Hematopoietic multipotent progenitor cell treated with erythropoietin and hydrocortisone succinate and interleukin-3 and kit ligand, for 17 days (in vitro differentiated cells): Measurements from ENCODE around the gene COMMD1.
"Not testable (repeated sequence)": the region's sequence is repeated elsewhere in the genome, so short reads cannot be mapped to it uniquely, and the experiment has no call there.

ENCODE experiments used
- DNase-seq: peaks from one replicate; pipeline ENCODE4 v3.0.0-alpha.2; 2015; ENCODE audit warnings: low spot score

COMMD1 gene

GRCh38 chr2:61924895-61925663, 19.6 kb downstream of the COMMD1 start:
- DNase-seq = no peak

GRCh38 chr2:61926531-61927477, 21.3 kb downstream of the COMMD1 start:
- DNase-seq = no peak

DNA sequence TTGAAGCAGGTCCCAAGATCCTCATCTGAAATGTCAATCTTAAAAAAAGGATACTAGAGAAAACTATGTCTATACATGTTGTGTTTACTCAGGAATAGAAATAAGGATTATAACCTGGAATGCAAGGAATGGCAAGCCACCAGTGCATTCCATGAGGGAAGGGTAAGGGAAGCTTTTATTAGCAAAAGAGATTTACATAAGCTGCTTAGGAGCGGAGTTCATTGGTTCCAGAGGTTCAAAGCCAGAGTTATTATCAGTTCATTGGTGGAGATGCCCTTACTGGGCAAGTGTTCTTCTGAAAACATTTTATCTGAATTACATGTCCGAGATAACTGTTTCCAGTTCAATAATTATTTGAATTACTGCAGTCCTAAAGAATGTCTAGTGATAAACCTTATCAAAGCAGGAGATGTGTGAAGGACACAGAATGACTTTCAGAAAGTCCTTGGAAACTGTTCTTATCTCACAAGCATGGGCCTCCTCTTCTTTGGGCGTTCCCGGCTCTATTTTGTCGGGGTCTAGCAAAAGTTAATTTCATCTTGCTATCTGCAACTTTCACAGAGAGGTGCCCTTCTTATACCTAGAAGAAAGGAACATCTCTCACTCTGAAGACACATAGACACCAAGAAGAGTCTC, 23.5 kb downstream of the COMMD1 start:
- peak; percentile 19 for DNase-seq

DNA sequence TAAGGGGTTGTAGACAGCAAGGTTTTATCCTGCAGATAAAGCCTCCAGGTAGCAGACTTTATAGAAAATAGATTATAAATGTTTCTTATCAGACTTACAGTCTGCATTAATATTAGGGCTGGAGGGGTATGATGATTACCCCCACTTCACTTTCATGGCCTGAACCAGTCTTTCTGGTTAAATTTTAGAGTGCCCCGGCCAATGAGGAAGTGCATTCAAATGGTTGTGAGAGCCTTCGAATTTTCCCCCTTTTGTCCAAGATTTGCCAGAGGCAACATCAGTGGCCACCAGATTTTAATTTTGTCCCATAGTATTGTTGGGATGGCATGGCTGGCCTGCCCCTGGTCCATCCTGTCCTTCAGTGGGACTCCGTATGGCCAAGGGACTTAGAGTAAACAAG, 31.6 kb downstream of the COMMD1 start:
- no peak for DNase-seq

GRCh38 chr2:61937886-61938285, 32.4 kb downstream of the COMMD1 start:
- DNase-seq = no peak

GRCh38 chr2:61938511-61938910, 33.0 kb downstream of the COMMD1 start:
- DNase-seq = no peak

- DNase-seq = no peak
These were observed 37.8 kb downstream of the COMMD1 start for GRCh38 chr2:61943251-61943650.

- no peak for DNase-seq
These were observed 41.2 kb downstream of the COMMD1 start for GRCh38 chr2:61946666-61947065.

DNA sequence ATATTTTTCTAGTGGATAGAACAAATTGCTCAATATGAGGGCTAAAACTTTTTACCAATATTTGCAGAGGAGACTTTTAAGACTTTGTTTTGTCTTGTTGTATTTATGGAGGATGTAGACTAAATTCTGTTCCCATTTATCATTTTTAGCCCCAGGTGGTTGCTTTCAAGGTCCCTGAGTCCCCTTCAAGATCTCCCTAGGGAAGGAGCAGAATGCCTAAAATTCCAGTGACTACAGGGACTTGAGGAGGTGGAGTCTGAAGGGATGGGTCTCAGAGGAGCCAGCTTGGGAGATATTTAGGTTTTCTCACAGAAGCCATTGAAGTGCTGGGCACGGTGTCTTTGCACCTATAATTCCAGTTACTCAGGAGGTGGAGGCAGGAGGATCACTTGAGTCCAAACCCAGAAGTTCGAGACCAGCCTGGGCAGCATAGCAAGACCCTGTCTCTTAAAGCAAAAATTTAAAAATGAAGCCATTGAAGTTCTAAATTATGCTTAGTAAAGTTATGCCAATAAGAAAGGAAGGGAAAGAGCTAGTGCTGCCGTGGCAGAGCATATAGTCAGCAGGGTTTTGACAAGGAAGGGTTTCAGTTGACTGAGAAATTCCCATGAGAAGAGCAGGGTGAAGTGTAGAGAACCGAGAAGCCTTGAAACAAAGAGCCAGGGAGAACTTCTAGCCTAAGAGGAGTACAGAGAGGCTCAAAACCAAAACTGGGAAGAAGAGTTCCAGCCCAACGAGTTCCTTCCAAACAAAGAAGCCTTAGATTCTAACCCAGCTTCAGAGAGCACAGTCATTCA, 43.4 kb downstream of the COMMD1 start:
- no peak for DNase-seq

DNA sequence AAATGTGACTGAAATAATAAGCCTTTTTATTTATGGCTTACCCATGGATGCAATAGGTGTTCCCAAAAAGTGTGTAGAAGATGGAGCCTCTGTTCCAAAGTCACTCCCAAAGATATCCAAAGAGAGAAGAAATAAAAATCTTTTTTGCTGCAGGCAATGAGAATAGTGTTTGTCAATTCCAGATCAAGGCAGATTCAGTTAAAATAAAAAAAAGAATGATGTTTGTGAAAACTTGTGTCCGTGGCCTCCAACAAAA, 43.9 kb downstream of the COMMD1 start:
- no peak for DNase-seq

- DNase-seq = no peak
These were observed 44.5 kb downstream of the COMMD1 start for GRCh38 chr2:61949714-61950560.

- no peak for DNase-seq
These were observed 45.3 kb downstream of the COMMD1 start for GRCh38 chr2:61950571-61951315.

DNA sequence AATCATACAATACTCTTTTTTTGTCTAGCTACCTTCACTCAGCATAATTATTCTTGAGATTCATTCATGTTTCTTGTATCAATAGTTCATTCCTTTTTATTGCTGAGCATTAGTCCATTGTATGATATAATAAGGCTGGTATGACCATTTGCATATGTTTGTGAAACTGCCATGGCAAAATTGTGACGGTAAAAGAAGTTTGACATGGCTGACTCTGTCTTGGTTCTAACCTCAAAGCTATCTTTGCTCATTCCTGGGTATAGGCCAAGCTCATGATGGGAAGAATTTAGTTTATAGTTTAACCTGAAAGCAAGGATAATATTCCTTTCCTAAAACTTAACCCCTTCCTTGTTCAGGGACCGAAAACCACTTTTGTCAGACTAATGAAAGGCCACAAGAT, 46.4 kb downstream of the COMMD1 start:
- DNase-seq = no peak

GRCh38 chr2:61952288-61952687, 46.8 kb downstream of the COMMD1 start:
- DNase-seq = no peak

DNA sequence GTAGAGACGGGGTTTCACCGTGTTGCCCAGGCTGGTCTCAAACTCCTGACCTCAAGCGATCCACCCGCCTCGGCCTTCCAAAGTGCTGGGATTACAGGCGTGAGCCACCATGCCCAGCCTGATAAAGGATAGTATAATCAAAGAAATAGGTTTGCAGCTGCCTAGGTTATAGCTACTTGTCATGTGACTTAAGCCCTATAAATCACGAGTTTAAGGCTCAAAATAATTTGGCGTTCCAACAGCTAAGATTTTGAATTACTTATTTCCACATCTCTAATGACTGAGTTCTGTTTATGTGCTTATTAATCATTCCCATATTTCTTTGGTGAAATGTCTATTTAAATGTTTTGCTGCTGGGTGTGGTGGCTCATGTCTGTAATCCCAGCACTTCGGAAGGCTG, 49.4 kb downstream of the COMMD1 start:
- DNase-seq = not testable (repeated sequence)

DNA sequence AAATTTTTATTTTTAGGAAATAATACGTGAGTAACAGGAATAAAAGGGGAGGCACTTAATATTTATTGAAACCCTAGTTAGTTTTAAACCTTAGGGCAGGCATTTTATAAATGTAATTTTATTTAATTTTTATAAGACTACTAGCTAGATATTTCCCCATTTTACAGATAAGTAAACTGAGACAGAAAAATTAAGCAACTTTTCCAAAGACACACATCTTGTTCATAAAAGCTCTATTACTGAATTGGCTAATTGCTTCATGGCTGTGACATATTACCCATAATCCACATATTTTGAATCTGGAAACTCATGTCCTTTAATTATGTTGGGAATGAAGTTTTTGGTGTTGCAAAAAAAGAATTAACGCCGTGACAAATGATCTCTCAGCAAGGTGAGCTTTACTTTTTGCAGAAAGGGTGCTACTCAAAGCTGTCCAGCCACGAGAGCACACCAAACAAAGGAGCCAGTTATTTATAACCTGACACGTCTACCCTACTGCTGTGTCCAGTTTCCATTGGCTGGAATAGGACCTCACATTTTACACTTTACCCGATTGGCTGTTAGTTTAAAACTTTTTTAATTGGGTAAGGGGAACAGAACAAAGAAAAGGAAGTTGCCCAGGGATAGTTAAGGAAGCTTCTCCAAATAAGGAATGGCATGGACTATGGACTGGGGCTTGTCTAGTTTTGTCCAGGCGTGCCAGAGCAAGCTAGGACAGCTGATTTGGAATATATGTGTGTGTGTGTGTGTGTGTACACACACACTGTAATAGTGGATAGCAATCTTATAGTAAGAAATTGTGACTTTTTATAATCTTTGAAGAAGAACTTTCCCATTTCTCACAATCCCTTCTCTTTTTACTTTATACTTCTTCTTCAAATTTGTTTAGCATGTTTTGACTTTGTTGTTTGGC, 54.2 kb downstream of the COMMD1 start:
- no peak for DNase-seq

DNA sequence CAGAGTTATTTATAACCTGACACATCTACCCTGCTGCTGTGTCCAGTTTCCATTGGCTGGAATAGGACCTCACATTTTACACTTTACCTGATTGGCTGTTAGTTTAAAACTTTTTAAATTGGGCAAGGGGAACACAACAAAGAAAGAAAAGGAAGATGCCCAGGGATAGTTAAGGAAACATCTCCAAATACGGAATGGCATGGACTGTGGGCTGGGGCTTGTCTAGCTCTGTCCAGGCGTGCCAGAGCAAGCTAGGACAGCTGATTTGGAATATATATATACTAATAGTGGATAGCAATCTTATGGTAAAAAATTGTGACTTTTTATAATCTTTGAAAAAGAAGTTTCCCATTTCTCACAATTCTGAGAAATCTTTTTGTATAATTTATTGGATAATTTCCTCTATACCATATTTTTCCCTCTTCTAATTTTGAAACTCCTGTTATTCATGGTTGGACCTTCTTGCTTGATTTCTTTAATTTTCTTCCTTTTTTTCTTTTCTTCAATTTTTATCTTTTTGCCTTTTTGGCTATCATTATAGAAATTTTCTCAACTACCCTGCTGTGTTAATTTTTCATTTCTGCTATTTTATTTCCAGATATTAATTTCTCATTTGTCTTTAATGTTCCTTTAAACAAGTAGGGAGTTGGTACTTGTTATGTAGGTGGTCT, 55.9 kb downstream of the COMMD1 start:
- DNase-seq = no peak

GRCh38 chr2:61962095-61962984, 56.9 kb downstream of the COMMD1 start:
- DNase-seq = no peak
